ENCODE measurements around the gene LAMA3. TPM values are rescaled to one million over a fixed set of nuclear protein-coding genes. Genes with fewer than 3 reads are reported as not detected.

The LAMA3 gene
- total and polyA plus RNA-seq, 10 of the 15 experiments (the other 5 are each of a cell fraction or from before 2014, with no cell fraction given) = 0.37 to 6.5 (median 5.4) TPM

- no peak for TF ChIP-seq CHD2 (IDR thresholded peaks at IDR 0.05; ENCODE audit: borderline replicate concordance, low read depth, low read length)
- no peak for TF ChIP-seq BCL11A (IDR thresholded peaks at IDR 0.05; ENCODE audit: low read depth, low read length)
- no peak for TF ChIP-seq SREBF1 (IDR thresholded peaks at IDR 0.05; ENCODE audit: low read length)
- TF ChIP-seq CHD4 (IDR thresholded peaks at IDR 0.05) = no peak
- no peak for TF ChIP-seq FOXK2 (IDR thresholded peaks at IDR 0.05)
- TF ChIP-seq PAX5 (IDR thresholded peaks at IDR 0.05; ENCODE audit: borderline replicate concordance, low read depth, low read length) = no peak
- no peak for TF ChIP-seq JUND (IDR thresholded peaks at IDR 0.05; ENCODE audit: low read depth, low read length)
- TF ChIP-seq POU2F2 (IDR thresholded peaks at IDR 0.05; ENCODE audit: borderline replicate concordance, low read depth, low read length) = no peak
- no peak for TF ChIP-seq YBX1 (IDR thresholded peaks at IDR 0.05)
- TF ChIP-seq PKNOX1 (IDR thresholded peaks at IDR 0.05) = no peak
- no peak for TF ChIP-seq BACH1 (IDR thresholded peaks at IDR 0.05; ENCODE audit: borderline replicate concordance)
- TF ChIP-seq EED (IDR thresholded peaks at IDR 0.05; ENCODE audit: low read depth) = peak; percentile 67
- TF ChIP-seq SIX5 (IDR thresholded peaks at IDR 0.05; ENCODE audit: low read depth, low read length, severe bottlenecking) = no peak
- TF ChIP-seq EGR1 (IDR thresholded peaks at IDR 0.05; ENCODE audit: borderline replicate concordance in 1 of 2, low read depth in 2 of 2, low read length in 2 of 2) = no peak
- no peak for TF ChIP-seq ETV6 (conservative IDR thresholded peaks at IDR 0.05 in 1 of 2, IDR thresholded peaks at IDR 0.05 in 1 of 2; ENCODE audit: borderline replicate concordance in 1 of 2, low read depth in 1 of 2)
- TF ChIP-seq ZBTB40 (IDR thresholded peaks at IDR 0.05; ENCODE audit: borderline replicate concordance) = no peak
- TF ChIP-seq TCF7 (IDR thresholded peaks at IDR 0.05; ENCODE audit: borderline replicate concordance) = 0 out of 2 replicates have a peak, but pooled peaks have one; percentile 43
- no peak for TF ChIP-seq PRDM15 (CRISPR knock-in tag; IDR thresholded peaks at IDR 0.05)
- no peak for TF ChIP-seq MYC (IDR thresholded peaks at IDR 0.05; ENCODE audit: insufficient read depth, insufficient read length, insufficient replicate concordance, low read length, severe bottlenecking)
- no peak for TF ChIP-seq DPF2 (IDR thresholded peaks at IDR 0.05)
- peak; percentile 81 for TF ChIP-seq RUNX3 (IDR thresholded peaks at IDR 0.05; ENCODE audit: low read length)
- TF ChIP-seq JUNB (IDR thresholded peaks at IDR 0.05) = peak; percentile 95
- no peak for TF ChIP-seq ZSCAN29 (IDR thresholded peaks at IDR 0.05)
Measured at GRCh38 chr18:23986600-23987359, 297.5 kb downstream of the LAMA3 start (continued).

All from GM12878 (cell line).